ENCODE measurements around the gene CFAP54.

The CFAP54 gene

DNA sequence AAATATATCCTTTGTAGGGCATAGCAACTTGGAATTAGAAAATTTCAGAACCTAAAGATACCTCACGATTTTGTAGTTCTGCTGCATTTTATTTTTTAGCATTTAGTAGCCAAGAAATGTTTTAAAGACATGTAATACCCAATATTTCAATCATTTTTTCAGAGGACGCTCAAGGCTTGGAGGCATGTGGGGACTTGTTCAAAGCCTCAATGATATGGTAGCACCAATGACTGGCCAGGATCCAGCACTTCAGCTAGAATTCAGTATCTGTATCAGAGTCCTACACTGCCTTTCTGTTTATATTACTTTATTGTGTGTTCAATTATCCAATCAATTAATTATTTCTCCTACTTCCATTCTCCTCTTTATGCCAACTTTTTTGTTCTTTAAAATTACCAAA, 262.8 kb downstream of the CFAP54 start:
- DNase-seq (ENCODE audit: low read depth), result no peak

DNA sequence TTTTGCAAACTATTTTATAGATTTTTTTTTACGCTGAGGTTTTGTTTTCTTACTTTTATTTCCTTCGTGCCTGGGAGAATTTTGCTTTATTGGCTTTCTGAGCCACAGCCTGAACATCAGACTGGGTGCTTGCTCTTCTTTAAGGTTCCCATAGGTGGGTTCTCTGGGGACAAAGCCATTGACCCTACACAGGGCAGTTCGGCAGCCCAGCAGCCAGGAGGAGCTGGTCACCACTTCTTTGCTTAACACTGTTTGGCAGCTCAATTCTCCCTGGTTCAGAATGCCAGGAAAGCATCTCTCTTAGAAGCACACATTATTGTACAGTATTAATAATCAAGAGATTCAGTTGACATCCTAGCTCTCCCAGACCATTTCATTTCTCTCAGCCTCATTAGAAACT, 276.9 kb downstream of the CFAP54 start:
- no peak for DNase-seq (ENCODE audit: low read depth)

DNA sequence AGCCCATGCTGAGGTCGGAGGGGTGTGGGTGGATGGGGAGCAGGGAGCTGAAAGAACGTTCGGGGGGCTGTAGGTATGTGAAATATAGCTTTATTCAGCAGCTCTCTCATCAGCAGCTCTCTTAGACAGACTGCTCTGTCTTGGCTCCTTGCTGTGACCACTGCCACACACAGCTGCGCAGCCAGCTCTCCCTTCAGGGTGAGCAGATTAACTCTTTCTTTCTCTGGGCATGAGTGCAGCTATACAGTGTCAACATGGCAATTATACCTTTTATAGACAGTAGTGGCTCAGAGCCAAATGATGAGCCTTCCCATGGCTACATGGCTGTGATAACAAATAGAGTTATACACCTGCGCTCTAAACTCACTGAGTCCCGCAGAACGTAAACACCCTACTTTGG, 280.0 kb downstream of the CFAP54 start:
- no peak for DNase-seq (ENCODE audit: low read depth)

DNA sequence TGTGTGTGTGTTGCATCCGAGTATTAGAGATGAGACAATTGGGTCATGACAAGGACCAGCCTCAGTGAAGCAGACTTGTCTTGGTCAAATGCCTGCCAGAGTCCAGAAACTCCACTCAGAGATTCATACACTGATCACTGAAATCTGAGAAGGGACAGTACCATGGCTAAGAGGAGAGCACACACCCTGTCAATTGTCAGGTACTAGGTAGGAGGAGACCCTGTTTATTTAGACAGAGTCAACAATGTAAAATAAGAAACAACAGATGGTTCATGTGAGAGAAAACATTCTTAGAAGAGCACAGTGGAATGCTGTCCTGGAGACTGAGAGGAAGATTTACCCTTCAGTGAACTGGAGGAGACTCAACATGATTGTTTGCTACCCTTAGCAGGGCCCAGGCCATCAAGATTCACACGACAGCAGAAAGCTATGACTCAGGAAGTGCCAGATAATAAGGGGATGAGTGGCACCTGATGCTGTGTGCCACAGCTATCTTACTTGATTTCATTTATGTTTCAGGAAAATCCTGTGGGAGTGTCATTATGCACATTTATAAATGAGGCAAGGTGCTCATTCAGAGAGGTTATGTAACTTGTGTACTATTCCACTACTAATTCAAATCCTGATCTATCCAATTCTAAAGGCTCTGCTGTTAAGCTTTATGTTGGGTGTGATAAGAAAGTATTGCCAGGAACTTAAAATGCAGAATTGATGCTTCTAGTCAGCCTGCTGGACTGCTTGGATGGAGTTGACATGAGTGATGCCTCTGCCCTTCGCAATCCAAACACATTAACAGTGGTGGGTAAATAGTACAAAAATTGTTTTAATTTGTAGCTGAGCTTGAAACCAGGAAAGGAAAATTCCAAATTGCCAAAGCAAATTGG, 281.1 kb downstream of the CFAP54 start:
- DNase-seq (ENCODE audit: low read depth), result no peak

DNA sequence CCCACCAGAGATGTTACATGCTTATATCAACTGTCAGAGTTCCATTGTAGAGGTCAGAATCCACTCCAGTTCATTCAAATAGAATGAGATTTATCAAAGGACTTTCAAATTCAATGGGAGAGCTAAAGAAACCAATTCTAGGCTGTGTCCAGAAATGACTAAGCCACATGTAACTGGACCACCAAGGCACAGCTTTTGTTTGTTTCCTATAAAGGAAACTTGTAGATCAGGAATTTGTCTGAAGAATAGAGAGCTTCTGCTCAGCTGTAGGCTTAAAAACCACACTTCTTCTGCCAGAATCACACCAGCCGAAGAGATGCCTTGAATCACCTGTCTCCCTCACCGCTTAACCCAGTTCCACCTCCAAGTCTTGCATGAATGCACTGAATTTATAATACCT, 283.7 kb downstream of the CFAP54 start:
- DNase-seq (ENCODE audit: low read depth), result no peak

DNA sequence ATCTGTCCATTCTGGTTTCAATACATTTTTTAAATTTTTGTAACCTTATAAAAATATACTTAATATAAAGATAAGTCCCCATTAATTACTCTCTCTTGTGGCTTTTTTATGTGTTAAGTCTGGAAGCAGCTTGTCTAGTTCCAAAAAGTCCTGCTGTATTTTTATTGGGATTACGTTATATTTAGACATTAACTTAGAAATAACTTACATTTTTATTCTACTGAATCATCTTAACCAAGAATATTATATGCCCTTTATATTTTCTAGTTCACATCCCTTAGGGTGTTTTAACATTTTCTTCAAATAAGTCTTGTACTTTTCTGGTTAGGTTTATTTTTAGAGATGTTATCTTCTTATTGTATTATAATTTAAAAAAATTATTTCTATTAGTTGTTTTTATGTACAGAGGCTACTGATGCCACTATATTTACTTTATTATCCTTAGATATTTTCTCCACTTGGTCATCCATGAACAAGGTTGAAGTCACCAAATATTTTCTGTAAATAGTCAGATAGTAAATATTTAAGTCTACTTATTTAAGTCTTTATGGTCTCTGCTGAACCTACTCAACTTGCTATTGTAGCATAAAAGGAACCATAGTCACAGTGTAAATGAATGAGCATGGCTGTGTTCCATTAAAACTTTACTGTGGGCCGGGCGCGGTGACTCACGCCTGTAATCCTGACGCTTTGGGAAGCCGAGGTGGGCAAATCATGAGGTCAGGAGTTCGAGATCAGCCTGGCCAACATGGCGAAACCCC, 285.3 kb downstream of the CFAP54 start:
- no peak for DNase-seq (ENCODE audit: low read depth)

DNA sequence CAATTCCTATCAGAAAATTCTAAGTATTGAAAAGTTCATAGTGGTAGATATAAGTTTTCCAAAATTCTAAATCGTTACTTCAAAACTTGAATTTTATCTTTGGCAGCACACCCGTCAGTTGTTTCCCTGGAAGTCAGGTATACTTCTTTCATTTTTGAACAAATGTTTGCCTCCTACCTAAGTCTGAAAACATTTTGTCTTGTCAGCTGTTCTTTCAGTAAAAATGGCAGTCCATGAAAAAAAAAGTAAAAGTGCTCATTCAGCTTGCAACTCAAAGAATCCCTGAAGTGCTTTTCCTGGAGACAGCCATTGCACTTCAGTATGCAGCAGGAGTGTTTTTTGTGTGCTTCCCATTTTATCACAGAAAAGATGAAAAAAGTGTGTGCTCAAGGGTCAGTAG, 287.5 kb downstream of the CFAP54 start:
- no peak for DNase-seq (ENCODE audit: low read depth)

DNA sequence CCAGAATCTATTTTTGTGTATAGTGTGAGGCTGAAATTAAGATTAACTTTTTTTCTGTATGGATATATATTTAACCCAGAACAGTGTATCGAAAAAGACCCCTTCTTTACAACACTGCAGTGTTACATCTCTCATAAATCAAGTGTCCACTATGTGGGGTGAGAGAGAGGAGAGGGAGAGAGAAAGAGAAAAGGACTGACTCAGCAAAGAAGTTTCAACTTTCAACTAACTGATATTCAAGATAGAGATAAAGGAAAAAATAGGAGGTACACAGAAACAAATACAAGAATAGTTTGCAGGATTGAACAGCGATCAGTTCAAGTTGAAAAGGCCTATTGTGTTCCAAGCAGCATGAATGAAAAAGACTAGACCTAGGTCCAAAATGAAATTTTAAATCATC, 291.0 kb downstream of the CFAP54 start:
- DNase-seq (ENCODE audit: low read depth), result no peak

DNA sequence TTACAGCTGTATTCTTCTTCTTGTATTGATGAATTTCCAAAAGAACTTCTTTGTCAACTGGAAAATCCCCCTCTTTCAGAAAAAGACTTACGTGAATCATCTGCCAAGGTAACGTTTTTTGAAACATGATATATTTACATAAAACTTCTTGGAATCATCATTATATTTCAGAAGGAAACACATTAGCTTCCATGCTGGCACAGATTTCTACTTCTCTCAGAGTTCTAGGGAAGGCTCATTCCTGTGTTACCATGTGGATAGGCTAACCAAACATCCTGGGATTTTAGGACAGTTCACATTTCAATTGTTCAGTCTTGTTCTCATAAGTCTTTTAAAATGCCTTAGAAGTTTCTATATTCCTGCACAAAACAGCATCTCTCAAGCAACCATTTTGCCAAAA, 297.4 kb downstream of the CFAP54 start:
- DNase-seq (ENCODE audit: low read depth), result no peak

DNA sequence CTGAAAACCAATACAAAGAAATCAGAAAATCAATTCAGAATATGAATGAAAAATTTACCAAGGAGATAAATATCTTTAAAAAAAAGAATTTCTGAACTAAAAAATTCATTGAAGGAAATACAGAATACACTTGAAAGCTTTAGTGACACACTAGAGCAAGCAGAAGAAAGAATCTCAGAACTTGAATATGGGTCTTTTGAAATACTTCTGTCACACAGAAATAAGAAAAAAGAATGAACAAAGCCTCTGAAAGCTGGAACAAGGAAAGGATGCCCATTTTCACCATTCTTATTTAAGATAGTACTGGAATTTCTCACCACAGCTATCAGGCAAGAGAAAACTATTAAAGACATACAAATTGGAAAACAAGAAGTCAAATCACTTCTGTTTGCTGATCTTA, 314.6 kb downstream of the CFAP54 start:
- no peak for DNase-seq (ENCODE audit: low read depth)

DNA sequence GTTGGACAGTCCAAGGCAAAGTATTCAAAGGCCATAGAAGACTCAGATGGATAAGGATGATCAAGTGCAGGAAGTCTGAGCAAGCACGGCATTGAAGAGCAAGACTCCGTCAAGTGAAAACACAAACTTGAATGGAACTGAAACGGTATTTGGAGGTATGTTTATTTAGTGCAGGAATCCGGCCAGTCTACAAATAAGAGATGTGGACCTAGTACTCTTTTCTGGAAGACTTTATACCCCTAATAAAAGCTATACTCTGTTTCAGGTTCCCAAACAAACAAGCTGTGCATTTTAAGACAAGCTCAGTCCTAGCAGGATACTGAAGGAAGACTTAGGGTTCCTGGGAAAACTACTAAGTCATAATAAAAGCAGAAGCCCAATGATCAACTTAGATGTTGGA, 316.9 kb downstream of the CFAP54 start:
- DNase-seq (ENCODE audit: low read depth), result no peak

DNA sequence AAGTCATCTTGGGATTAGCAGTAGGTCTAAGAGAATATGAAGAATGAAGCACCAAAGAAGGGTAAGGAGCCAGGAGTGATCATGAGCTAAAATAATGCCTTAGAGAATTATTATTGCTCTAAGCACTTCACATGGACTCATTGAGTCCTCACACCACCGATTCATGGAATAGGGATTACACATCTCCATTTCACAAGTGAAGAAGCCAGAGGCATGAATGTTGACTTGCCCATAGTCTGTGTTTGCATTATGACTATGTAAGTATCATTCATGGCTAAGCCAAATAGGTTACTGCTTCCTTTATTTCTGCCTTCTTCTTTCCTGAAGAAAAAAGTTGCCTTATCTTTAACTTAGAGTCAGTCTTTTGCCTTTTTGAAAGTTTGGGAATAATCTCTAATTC, 318.4 kb downstream of the CFAP54 start:
- no peak for DNase-seq (ENCODE audit: low read depth)

DNA sequence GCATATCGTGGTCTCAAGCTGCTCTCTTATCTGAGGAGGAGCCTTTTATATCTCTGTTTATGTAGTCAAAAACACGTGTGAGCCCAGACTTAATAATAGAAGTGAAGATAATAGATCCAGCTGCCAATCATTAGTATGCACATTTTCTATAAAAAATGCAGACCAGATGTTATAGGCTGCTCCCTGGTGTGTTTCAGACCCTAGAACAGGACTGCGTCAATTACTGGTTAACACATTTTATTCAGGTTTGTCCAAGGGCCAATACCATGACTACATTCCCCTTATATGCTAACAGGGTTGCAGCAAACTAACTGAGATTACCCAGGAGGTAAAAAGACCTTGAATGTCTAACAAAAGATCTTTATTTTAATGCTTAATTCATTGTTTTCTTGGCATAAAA, 319.2 kb downstream of the CFAP54 start:
- no peak for DNase-seq (ENCODE audit: low read depth)

DNA sequence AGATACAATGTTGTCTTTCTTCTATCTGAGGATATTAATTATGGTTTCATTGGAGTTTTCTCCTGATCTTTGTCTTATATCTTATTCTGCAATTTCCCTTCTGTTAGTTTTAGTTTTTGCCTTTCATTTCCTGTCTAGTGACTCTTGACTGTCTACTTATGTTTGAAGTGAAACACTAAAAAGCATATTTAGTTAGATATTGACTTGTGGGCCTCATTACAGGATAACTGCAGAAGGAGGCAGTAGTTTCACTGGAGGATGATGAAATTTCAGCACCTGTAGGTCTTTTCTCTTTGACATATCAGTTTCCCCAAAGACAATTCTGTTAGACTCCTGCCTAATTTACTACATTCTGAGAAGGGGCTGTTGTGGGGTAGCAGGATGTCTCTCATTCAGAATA, 320.1 kb downstream of the CFAP54 start:
- no peak for DNase-seq (ENCODE audit: low read depth)

DNA sequence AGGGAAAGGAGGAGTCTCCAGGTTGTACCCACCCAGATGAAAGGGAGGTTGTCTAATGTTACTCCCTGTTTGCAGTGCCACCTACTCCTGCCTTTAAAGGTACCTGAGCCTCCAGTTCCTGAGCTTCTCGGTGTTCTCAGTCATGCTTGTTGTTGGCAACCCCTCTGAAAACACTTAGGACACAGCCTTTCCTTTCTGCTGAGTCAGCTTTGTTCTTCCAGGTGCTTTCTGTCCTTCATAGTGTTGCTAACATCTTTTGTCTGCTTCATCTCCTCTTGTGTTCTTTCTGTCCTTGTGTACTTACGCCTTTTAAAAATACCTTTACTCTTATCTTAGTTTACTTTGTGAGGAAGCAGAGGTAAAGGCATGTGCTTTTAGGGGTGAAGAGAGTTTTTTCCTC, 320.7 kb downstream of the CFAP54 start:
- no peak for DNase-seq (ENCODE audit: low read depth)

DNA sequence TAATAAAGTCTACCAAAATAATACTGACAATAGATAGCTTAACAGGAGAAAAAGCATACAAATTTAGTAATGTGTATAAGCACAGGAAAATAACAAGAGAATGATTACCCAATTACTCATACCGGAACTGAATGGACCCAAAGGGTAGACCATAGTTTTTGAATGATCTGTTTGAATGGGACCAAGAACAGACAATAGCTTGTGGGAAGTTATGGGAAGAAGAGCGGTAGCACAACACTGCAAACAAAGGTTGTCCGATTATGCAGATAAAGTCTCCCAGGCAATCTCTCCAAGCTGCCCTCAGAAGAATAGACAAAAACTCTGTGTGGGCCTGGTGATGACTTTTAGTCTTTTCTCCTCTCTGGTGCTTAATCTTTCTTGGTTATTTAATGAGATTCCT, 321.1 kb downstream of the CFAP54 start:
- DNase-seq (ENCODE audit: low read depth), result no peak

DNA sequence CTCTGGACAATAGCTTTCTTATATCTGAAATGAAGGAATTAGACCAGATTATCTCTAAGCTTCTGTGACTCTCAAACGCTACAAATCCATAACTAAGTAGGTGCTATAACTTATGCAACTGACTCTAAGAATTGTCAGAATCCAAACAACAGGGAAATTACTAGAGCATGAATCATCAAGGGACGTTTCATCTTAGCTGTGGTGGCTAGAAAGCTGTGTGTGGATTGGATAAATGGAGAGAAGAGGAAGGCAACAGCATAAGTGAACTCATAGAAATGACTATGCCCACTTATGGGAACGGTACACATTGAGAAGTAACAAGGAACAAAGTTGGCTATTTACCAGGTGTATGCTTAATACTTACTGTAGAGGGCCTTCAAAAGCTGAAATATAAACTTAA, 321.7 kb downstream of the CFAP54 start:
- DNase-seq (ENCODE audit: low read depth), result no peak

DNA sequence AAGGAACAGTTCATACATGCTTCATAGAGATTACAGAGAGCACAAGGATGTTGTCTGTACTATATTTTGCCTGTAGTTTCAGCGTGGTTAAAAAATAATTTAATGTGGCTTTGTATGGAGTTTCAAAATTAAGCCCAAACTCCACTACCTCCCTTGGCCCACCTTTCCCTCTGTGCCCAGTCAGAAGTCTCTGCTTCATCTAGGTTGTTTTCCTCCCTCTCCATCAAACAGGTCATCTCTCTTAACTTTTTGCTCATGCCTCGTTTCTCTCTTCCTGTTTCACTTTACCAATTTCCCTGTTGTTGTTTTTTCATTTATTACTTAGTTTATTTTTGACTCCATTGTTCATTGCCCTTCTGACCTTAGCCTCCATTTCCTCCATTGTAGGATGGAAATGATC, 322.8 kb downstream of the CFAP54 start:
- DNase-seq (ENCODE audit: low read depth), result no peak

DNA sequence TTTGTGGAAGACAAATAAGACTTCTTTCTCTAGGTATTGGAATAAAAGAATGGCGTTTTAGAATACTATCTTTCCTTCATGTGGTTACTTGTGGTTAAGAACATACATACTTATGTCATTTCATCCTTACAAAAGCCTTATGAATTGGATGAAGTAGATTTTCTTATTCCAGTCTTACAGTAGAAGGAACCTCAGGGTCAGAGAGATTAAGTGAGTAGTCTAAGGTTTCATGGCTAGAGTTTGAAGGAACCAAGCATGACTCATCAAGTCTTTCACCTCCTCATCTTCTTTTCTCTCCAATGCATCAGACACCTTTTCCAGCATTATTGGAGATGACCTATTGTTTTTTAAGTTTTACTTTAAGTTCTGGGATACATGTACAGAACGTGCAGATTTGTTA, 324.8 kb downstream of the CFAP54 start:
- DNase-seq (ENCODE audit: low read depth), result no peak

DNA sequence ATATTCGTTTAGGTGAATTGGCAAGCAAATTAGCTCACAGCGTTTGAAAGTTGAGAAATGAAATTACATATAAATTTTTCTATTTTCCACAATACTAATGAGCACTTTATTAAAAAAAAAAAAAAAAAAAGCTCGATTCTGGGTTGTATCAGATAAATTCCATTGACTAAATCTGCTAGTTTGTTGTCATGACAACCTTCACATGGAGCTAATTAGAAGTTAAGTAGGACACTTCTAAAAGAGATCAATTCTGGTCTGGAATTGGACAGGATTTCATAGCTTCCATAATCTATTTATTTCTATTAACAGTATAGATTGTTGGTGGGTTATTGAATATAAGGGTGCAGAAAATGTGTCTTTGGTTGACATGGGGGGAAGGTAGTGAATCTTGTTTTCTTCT, 332.2 kb downstream of the CFAP54 start:
- DNase-seq (ENCODE audit: low read depth), result no peak

DNA sequence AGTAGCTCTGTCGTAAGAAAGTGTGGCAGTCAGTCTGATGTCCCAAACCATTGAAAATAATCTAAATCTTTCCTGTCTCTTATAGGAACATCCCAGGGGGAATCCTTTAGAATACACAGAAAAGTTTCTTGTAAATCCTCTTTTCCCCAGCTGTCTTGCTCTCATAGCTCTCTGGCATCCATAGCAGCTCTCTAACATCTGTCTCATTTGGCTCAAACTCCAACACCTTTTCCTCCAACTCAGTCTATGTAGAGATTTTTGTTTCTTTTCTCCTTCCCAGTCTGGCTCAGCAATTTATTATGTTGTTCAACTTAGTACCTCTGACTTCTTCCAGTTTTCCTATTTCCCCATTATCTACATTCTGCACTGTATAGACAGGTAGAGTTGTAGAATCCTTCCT, 333.3 kb downstream of the CFAP54 start:
- no peak for DNase-seq (ENCODE audit: low read depth)

DNA sequence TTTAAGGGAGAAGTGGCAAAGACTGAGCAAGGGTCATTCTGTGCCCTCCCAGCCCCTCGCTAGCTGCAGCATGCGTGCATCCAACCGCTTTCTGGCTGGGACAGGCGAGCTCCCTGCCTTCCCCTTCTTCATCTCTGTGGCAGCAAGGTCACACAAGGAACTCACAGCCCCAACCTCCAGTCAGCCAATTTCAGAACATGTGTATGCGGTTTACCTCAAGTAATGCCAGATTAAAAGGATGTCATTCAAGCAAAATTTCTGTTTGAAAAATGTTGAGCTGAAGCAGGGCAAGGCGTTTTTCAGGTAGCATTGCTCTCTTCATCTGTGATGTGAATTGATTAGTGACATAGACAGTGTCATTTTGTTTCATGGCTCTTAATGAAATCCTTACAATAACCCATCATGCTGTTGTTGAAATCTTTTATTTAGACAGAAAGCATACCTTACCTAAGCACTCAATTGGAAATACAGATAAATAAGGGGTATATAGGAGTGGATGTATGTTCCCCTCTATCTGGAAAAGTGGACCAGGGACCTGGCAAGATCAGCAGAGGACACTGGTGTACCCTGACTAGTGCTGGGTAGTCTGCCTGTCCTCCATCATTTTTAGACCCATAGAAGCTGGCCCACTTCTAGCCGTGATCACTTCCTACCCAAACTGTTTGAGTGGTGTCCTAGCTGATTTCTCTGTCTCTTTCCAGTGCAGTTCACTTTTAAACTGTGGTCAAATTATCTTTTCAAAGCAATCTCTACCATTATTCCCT, 334.9 kb downstream of the CFAP54 start:
- no peak for DNase-seq (ENCODE audit: low read depth)

DNA sequence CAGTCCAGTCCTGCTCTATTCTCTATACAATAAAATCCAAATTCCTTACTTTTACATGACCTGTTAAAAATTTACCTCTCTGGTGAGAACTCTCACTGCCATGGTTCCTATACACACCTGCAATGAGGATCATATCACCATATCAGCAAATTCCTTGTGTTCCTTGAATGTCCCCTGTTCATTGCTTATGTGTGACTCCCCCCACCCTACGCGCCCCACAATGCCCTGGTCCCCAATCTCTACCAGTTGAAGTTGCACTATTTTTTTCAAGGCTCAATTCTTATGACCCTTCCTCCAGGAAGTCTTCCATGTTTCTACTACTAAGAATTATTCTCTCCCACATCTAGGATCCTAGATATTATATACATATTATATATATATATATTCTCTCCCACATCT, 335.5 kb downstream of the CFAP54 start:
- no peak for DNase-seq (ENCODE audit: low read depth)
